ENCODE measurements around the gene ARL9.

DNA sequence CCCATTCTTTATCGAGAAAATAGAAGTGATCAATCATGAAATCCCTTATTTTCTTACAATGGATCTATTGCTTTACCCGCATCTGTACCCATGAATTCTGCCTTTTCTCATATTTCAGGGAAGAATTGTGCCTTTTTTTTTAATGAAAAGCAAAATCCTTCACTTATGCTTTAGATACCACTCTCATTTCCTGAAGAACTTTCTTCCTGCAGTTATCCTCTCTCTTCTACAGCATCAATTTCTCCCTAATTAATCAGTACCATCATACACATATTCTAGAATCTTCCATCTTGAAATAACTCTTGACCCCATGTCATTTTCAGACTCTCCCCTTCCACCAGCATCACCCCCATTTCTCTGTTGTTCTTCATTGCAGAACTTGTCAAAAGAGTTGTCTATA lies 26.6 kb downstream of the ARL9 start:
- no peak for TF ChIP-seq NFIC (IDR thresholded peaks at IDR 0.05)
- TF ChIP-seq CREB1 (IDR thresholded peaks at IDR 0.05; ENCODE audit: low read depth) = no peak
- TF ChIP-seq ZBTB7A (IDR thresholded peaks at IDR 0.05; ENCODE audit: low read depth) = no peak
- TF ChIP-seq TEAD4 (IDR thresholded peaks at IDR 0.05) = no peak
- TF ChIP-seq, protein P1, sequence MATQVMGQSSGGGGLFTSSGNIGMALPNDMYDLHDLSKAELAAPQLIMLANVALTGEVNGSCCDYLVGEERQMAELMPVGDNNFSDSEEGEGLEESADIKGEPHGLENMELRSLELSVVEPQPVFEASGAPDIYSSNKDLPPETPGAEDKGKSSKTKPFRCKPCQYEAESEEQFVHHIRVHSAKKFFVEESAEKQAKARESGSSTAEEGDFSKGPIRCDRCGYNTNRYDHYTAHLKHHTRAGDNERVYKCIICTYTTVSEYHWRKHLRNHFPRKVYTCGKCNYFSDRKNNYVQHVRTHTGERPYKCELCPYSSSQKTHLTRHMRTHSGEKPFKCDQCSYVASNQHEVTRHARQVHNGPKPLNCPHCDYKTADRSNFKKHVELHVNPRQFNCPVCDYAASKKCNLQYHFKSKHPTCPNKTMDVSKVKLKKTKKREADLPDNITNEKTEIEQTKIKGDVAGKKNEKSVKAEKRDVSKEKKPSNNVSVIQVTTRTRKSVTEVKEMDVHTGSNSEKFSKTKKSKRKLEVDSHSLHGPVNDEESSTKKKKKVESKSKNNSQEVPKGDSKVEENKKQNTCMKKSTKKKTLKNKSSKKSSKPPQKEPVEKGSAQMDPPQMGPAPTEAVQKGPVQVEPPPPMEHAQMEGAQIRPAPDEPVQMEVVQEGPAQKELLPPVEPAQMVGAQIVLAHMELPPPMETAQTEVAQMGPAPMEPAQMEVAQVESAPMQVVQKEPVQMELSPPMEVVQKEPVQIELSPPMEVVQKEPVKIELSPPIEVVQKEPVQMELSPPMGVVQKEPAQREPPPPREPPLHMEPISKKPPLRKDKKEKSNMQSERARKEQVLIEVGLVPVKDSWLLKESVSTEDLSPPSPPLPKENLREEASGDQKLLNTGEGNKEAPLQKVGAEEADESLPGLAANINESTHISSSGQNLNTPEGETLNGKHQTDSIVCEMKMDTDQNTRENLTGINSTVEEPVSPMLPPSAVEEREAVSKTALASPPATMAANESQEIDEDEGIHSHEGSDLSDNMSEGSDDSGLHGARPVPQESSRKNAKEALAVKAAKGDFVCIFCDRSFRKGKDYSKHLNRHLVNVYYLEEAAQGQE (IDR thresholded peaks at IDR 0.05; ENCODE audit: low read depth) = no peak
- TF ChIP-seq EP300 (IDR thresholded peaks at IDR 0.05; ENCODE audit: borderline replicate concordance) = no peak
- TF ChIP-seq YY1 (IDR thresholded peaks at IDR 0.05; ENCODE audit: low read depth) = no peak
- TF ChIP-seq, protein P2, sequence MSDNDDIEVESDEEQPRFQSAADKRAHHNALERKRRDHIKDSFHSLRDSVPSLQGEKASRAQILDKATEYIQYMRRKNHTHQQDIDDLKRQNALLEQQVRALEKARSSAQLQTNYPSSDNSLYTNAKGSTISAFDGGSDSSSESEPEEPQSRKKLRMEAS (IDR thresholded peaks at IDR 0.05) = no peak
- TF ChIP-seq EGR1 (IDR thresholded peaks at IDR 0.05) = no peak
- no peak for TF ChIP-seq CEBPB (IDR thresholded peaks at IDR 0.05)
